ENCODE measurements around the gene EEA1.

DNA sequence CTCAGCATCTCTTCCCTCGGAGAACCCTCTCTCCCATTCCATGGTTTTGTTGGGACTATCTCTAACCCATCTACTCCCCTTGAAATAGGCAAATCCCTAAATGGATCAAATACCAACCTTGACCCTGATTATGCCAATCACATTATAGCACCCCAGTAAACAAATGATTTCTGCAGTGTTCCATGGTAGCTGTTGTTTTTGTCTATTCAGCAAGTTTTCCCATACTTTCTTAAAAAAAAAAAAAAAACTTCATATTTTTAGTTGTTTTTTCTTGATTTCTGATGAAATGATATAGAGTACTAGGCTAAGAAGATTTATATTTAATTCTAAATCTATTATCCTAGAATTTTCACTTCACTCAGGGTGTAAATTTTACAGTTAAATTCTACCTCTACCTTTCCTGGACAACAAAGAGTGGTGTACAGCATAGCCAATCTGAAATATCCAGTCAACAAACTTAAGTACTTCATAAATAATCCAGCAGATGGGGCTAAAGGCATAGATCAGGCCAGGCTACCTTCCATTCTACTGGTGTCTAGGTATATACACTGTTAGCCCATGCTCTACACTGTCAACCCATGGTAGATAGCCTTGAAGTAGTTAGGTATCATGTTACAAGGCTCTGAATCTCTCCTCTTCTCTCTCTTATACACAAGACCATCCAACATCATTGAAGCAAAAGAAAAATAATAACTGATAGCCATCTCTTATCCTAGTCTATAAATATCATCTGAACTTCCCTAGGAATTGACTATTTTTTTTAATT, 144.1 kb downstream of the EEA1 start:
- TF ChIP-seq, protein P1, sequence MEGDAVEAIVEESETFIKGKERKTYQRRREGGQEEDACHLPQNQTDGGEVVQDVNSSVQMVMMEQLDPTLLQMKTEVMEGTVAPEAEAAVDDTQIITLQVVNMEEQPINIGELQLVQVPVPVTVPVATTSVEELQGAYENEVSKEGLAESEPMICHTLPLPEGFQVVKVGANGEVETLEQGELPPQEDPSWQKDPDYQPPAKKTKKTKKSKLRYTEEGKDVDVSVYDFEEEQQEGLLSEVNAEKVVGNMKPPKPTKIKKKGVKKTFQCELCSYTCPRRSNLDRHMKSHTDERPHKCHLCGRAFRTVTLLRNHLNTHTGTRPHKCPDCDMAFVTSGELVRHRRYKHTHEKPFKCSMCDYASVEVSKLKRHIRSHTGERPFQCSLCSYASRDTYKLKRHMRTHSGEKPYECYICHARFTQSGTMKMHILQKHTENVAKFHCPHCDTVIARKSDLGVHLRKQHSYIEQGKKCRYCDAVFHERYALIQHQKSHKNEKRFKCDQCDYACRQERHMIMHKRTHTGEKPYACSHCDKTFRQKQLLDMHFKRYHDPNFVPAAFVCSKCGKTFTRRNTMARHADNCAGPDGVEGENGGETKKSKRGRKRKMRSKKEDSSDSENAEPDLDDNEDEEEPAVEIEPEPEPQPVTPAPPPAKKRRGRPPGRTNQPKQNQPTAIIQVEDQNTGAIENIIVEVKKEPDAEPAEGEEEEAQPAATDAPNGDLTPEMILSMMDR (IDR thresholded peaks at IDR 0.05) = peak; percentile 38 to 70 (median 60)
- no peak for TF ChIP-seq POLR2A (IDR thresholded peaks at IDR 0.05)
